Adipose tissue (tissue), 3 donors: ENCODE results near the gene DUOX2. TPM values are rescaled to one million over a fixed set of nuclear protein-coding genes. Genes with fewer than 3 reads are reported as not detected.
"Not testable (repeated sequence)": the region's sequence is repeated elsewhere in the genome, so short reads cannot be mapped to it uniquely, and the experiment has no call there.

ENCODE experiments used
- H3K27ac ChIP-seq: one replicate; pipeline ENCODE4 v1.5.1; 2013; ENCODE audit warnings: low read depth, low read length
- WGBS, 3 donors: extraction: QIAGEN DNeasy Blood & Tissue Kit; methylation state at CpG; one replicate each; pipeline ENCODE4 v1.1.7; 2013; 5-methylcytosine and 5-hydroxymethylcytosine counted together
- polyA plus RNA-seq, 3 donors: library from polyadenylated mRNA; stranded (reverse); fragments of 200-250 nt; gene quantifications; one replicate each; pipeline ENCODE4 v1.2.3, GENCODE V29; 2013
- donor health status: healthy with polysubstance abuse.
- donor health status: Bipolar disorder and iron deficiency.
- donor health status: healthy.

Gene DUOX2
- polyA plus RNA-seq, 3 donors = 0.08 to 1.6 (median 1.1) TPM

- no peak overlapping the region for H3K27ac ChIP-seq
- WGBS, 3 donors = 83 to 85% (median 83%) methylated on average over 5 of the region's 5 CpGs
These were observed 27.4 kb upstream of the DUOX2 start for GRCh38 chr15:45141386-45141785.

GRCh38 chr15:45140557-45141250 lies 26.7 kb upstream of the DUOX2 start:
- H3K27ac ChIP-seq = no peak overlapping the region

GRCh38 chr15:45139770-45140169 lies 25.8 kb upstream of the DUOX2 start:
- 79 to 92% (median 90%) methylated on average over 6 of the region's 6 CpGs for WGBS, 3 donors
- no peak overlapping the region for H3K27ac ChIP-seq

More at GRCh38 chr15:45140557-45141250, 26.7 kb upstream of the DUOX2 start:
- 94 to 96% (median 96%) methylated on average over 10 of the region's 10 CpGs for WGBS, 3 donors

- 67 to 77% (median 76%) methylated on average over 12 of the region's 12 CpGs for WGBS, 3 donors
- no peak overlapping the region for H3K27ac ChIP-seq
These were observed 25.1 kb upstream of the DUOX2 start for GRCh38 chr15:45138814-45139765.

- H3K27ac ChIP-seq = no peak overlapping the region
- WGBS, 3 donors = 76 to 85% (median 81%) methylated on average over 8 of the region's 8 CpGs
These were observed 23.7 kb upstream of the DUOX2 start for GRCh38 chr15:45137703-45138102.

- WGBS, 3 donors = 20 to 25% (median 24%) methylated on average over 10 of the region's 10 CpGs
- no peak overlapping the region for H3K27ac ChIP-seq
These were observed 22.4 kb upstream of the DUOX2 start for GRCh38 chr15:45136378-45136764.

GRCh38 chr15:45135705-45136377 lies 21.9 kb upstream of the DUOX2 start:
- WGBS, 3 donors = 15 to 17% (median 15%) methylated on average over 7 to 9 of the region's 37 CpGs
- H3K27ac ChIP-seq = not testable (repeated sequence)

GRCh38 chr15:45134682-45135604 lies 21.0 kb upstream of the DUOX2 start:
- H3K27ac ChIP-seq = no peak overlapping the region
- WGBS, 3 donors = 8 to 11% (median 8%) methylated on average over 49 to 57 of the region's 57 CpGs

GRCh38 chr15:45134046-45134445 lies 20.1 kb upstream of the DUOX2 start:
- WGBS, 3 donors = 87 to 97% (median 89%) methylated on average over 7 of the region's 7 CpGs
- H3K27ac ChIP-seq = no peak overlapping the region

GRCh38 chr15:45133561-45133920 lies 19.6 kb upstream of the DUOX2 start:
- WGBS, 3 donors = 73 to 89% (median 79%) methylated on average over 5 of the region's 5 CpGs
- H3K27ac ChIP-seq = no peak overlapping the region

GRCh38 chr15:45132844-45133560 lies 19.0 kb upstream of the DUOX2 start:
- 64 to 74% (median 71%) methylated on average over 3 of the region's 3 CpGs for WGBS, 3 donors
- no peak overlapping the region for H3K27ac ChIP-seq

- H3K27ac ChIP-seq = no peak overlapping the region
- 50 to 95% (median 94%) methylated on average over 3 of the region's 3 CpGs for WGBS, 3 donors
These were observed 17.5 kb upstream of the DUOX2 start for GRCh38 chr15:45131510-45131909.

- WGBS, 3 donors = 87 to 91% (median 88%) methylated on average over 7 of the region's 7 CpGs
These were observed 16.5 kb upstream of the DUOX2 start for GRCh38 chr15:45130291-45131000.

GRCh38 chr15:45129651-45130129 lies 15.7 kb upstream of the DUOX2 start, which contains the start of the genes DUOX1 and DUOXA1:
Gene DUOX1, plus strand, starts transcription at chr15:45129994. Its CDS starts 1,973 bp downstream, at chr15:45131967.
Gene DUOXA1, minus strand, starts transcription at chr15:45129879. Its CDS starts 6,865 bp downstream, at chr15:45123014.
- 3 to 14% (median 3%) methylated on average over 42 to 46 of the region's 46 CpGs for WGBS, 3 donors
- no peak within 1 kb of the TSS for H3K27ac ChIP-seq

More at GRCh38 chr15:45130291-45131000, 16.5 kb upstream of the DUOX2 start:
- H3K27ac ChIP-seq = no peak overlapping the region

GRCh38 chr15:45128971-45129639 lies 15.1 kb upstream of the DUOX2 start:
- 3 to 11% (median 5%) methylated on average over 46 to 47 of the region's 47 CpGs for WGBS, 3 donors
- H3K27ac ChIP-seq = no peak overlapping the region
